Neural cell (in vitro differentiated cells): Measurements from ENCODE around the gene MAML2. TPM values are rescaled to one million over a fixed set of nuclear protein-coding genes. Genes with fewer than 3 reads are reported as not detected.

Experiments
- H2AFZ ChIP-seq: fragments of 200-600, 300-800 bp; sonication (generic), shearing (Covaris generic); 2 replicates; pipeline ENCODE4 v1.6.0; 2014; ENCODE audit warnings: low read depth, mild to moderate bottlenecking, antibody characterized with exemption, low read length, moderate library complexity
- H3F3A ChIP-seq: fragments of 200-600 bp; shearing (Covaris generic); 2 replicates; pipeline ENCODE4 v1.6.1; 2016; ENCODE audit warnings: mild to moderate bottlenecking, moderate library complexity, mixed read lengths, antibody characterized with exemption, low read length; ENCODE audit not compliant: insufficient read depth, poor library complexity, severe bottlenecking
- H3K27ac ChIP-seq: fragments of 200-600, 300-800 bp; sonication (generic), shearing (Covaris generic); 2 replicates; pipeline ENCODE4 v1.5.1; 2014; ENCODE audit warnings: mild to moderate bottlenecking, low read length, moderate library complexity
- H3K27me3 ChIP-seq: fragments of 300-800, 200-600 bp; sonication (generic), shearing (Covaris generic); 2 replicates; pipeline ENCODE4 v1.6.0; 2014; ENCODE audit warnings: mild to moderate bottlenecking, low read depth, low read length, moderate library complexity; ENCODE audit not compliant: insufficient read depth
- H3K36me3 ChIP-seq: fragments of 300-800, 200-600 bp; sonication (generic), shearing (Covaris generic); 2 replicates; pipeline ENCODE4 v1.5.1; 2014; ENCODE audit warnings: mild to moderate bottlenecking, antibody characterized with exemption, low read length, moderate library complexity; ENCODE audit not compliant: insufficient read depth
- H3K4me2 ChIP-seq: fragments of 300-800, 200-600 bp; sonication (generic), shearing (Covaris generic); 2 replicates; pipeline ENCODE4 v1.6.0; 2014; ENCODE audit warnings: mild to moderate bottlenecking, low read length
- H3K4me3 ChIP-seq: fragments of 300-800, 200-600 bp; sonication (generic), shearing (Covaris generic); 2 replicates; pipeline ENCODE4 v1.5.1; 2014; ENCODE audit warnings: mild to moderate bottlenecking, low read length, moderate library complexity
- H3K79me2 ChIP-seq: fragments of 200-600 bp; shearing (Covaris generic); replicated peaks from 2 replicates; pipeline ENCODE4 v1.6.0; 2014; ENCODE audit warnings: mild to moderate bottlenecking, low read length, moderate library complexity; ENCODE audit not compliant: insufficient read depth
- H3K9ac ChIP-seq: fragments of 300-800, 200-600 bp; sonication (generic), shearing (Covaris generic); 2 replicates; pipeline ENCODE4 v1.6.1; 2016; ENCODE audit warnings: mild to moderate bottlenecking, low read length, mixed read lengths
- H3K9me2 ChIP-seq: fragments of 200-600 bp; shearing (Covaris generic); 2 replicates; pipeline ENCODE4 v1.6.1; 2016; ENCODE audit warnings: mild to moderate bottlenecking, low read length, mixed read lengths; ENCODE audit not compliant: insufficient read depth
- H3K9me3 ChIP-seq: fragments of 200-600, 300-800 bp; sonication (generic), shearing (Covaris generic); 2 replicates; pipeline ENCODE4 v1.6.1; 2016; ENCODE audit warnings: mild to moderate bottlenecking, mixed run types, low read length, moderate library complexity, mixed read lengths
- H4K20me1 ChIP-seq: fragments of 200-600 bp; shearing (Covaris generic); 2 replicates; pipeline ENCODE4 v1.6.1; 2016; ENCODE audit warnings: mild to moderate bottlenecking, mixed run types; ENCODE audit not compliant: insufficient read depth
- EP300 ChIP-seq: fragments of 450-650 bp; conservative IDR thresholded peaks from 2 replicates; pipeline ENCODE4 v1.6.1; 2014; ENCODE audit warnings: antibody characterized with exemption, mild to moderate bottlenecking, moderate library complexity; ENCODE audit not compliant: poor library complexity, severe bottlenecking
- EZH2 ChIP-seq: fragments of 200-600, 300-800 bp; shearing (Covaris generic), sonication (generic); IDR thresholded peaks from 2 replicates; pipeline ENCODE4 v1.6.1; 2014; ENCODE audit warnings: antibody characterized with exemption, low read length, borderline replicate concordance, mild to moderate bottlenecking; ENCODE audit not compliant: insufficient read depth, poor library complexity, severe bottlenecking
- MXI1 ChIP-seq: fragments of 450-650 bp; conservative IDR thresholded peaks from 2 replicates; pipeline ENCODE4 v1.6.1; 2014; ENCODE audit warnings: antibody characterized with exemption, mild to moderate bottlenecking; ENCODE audit not compliant: poor library complexity, severe bottlenecking
- POLR2AphosphoS5 ChIP-seq: IDR thresholded peaks from 2 replicates; pipeline ENCODE4 v1.6.1; 2012
- RAD21 ChIP-seq: fragments of 450-650 bp; conservative IDR thresholded peaks from 2 replicates; pipeline ENCODE4 v1.6.1; 2014; ENCODE audit warnings: antibody characterized with exemption, mild to moderate bottlenecking, moderate library complexity
- SMC3 ChIP-seq: fragments of 450-650 bp; conservative IDR thresholded peaks from 2 replicates; pipeline ENCODE4 v1.6.1; 2014; ENCODE audit warnings: antibody characterized with exemption, mild to moderate bottlenecking, moderate library complexity; ENCODE audit not compliant: poor library complexity
- TAF1 ChIP-seq: IDR thresholded peaks from 2 replicates; pipeline ENCODE4 v1.6.1; 2012; ENCODE audit warnings: low read depth
- polyA plus RNA-seq: library from polyadenylated mRNA; depleted of rRNA; stranded (reverse); fragments of >200 nt; gene quantifications from 2 replicates; pipeline ENCODE4 v1.2.3, GENCODE V29; 2014
- TF ChIP-seq, protein P1 (sequence below): fragments of 450-650 bp; IDR thresholded peaks from 2 replicates; pipeline ENCODE4 v1.5.1; 2014; ENCODE audit warnings: antibody characterized with exemption, mild to moderate bottlenecking, moderate library complexity; ENCODE audit not compliant: poor library complexity, severe bottlenecking
- TF ChIP-seq, protein P2 (sequence below): IDR thresholded peaks from 2 replicates; pipeline ENCODE4 v1.6.1; 2012; ENCODE audit warnings: borderline replicate concordance

MAML2 gene
- polyA plus RNA-seq, 1 donor from 2014 or later = 3.6 TPM

DNA sequence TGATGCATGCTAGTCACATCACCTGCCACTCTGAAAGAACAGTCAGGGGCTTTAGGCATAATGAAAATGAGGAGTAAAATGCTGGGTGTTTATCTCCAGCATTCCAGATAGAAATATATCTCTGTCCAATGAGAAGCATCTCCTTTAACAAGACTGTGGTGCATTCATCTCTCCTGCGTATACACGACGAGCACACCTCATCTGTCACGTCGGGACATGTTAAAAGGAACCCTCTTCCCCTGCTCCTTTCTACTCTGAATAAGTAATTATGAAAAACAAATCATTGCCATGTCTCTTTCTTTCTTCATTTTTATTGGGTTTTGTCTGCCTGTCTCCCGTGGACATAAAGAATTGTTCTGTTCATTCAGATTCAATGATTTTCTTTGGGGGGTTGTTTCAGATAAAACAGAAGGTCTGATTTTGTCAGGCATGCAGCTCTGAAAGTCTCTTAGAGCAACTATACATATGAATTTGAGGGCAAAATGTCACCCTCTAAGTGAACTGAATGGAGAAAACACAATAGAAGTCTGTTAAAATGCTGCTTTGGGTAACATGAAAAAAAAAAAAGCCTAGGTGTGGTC is 195.0 kb downstream of the MAML2 start:
- Histone ChIP-seq H2AFZ (no peak overlapping the region), H3K79me2 (no peaks in the 10 kb centered on the region), H4K20me1 (no peaks in the 10 kb centered on the region), H3K27me3 (peaks cover 5% of the 10 kb centered on the region), H3K4me3 (no peak overlapping the region), H3K9ac (no peak overlapping the region), H3K36me3 (no peaks in the 10 kb centered on the region), H3F3A (no peaks in the 10 kb centered on the region), H3K9me2 (no peaks in the 10 kb centered on the region), H3K27ac (no peak overlapping the region), H3K9me3 (no peaks in the 10 kb centered on the region), H3K4me2 (no peak overlapping the region)
- TF ChIP-seq RAD21 (no peak), EP300 (no peak), POLR2AphosphoS5 (no peak), MXI1 (no peak), EZH2 (no peak)
- TF ChIP-seq, protein P1, sequence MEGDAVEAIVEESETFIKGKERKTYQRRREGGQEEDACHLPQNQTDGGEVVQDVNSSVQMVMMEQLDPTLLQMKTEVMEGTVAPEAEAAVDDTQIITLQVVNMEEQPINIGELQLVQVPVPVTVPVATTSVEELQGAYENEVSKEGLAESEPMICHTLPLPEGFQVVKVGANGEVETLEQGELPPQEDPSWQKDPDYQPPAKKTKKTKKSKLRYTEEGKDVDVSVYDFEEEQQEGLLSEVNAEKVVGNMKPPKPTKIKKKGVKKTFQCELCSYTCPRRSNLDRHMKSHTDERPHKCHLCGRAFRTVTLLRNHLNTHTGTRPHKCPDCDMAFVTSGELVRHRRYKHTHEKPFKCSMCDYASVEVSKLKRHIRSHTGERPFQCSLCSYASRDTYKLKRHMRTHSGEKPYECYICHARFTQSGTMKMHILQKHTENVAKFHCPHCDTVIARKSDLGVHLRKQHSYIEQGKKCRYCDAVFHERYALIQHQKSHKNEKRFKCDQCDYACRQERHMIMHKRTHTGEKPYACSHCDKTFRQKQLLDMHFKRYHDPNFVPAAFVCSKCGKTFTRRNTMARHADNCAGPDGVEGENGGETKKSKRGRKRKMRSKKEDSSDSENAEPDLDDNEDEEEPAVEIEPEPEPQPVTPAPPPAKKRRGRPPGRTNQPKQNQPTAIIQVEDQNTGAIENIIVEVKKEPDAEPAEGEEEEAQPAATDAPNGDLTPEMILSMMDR = no peak

DNA sequence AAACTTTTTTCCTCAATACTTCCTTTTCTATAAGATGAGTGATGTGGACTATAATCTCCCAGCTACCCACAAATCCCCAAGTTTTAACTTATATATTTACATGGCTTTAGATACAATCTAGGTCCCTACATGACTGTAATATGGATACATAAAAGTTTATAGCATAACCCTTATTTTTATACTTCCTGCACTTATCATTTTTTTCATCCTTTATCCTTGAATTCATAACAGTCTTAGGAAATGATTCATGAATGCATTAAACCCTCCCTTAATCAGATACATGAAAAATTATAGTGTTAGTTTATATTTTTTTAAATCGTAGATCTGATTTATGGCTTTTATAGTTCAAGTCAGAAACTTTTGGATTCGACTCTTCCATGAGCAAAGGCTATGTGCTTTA is 195.8 kb downstream of the MAML2 start:
- H3K4me2 ChIP-seq = no peak overlapping the region

More for the DNA sequence above, 195.8 kb downstream of the MAML2 start:
- H3K36me3 ChIP-seq = no peaks in the 10 kb centered on the region
- H3K9me2 ChIP-seq = no peaks in the 10 kb centered on the region
- TF ChIP-seq RAD21 = no peak
- no peak for TF ChIP-seq TAF1
- TF ChIP-seq, protein P1 = no peak
- no peak for TF ChIP-seq POLR2AphosphoS5
- no peak for TF ChIP-seq EP300
- no peak for TF ChIP-seq EZH2
- TF ChIP-seq SMC3 = no peak
- TF ChIP-seq, protein P2, sequence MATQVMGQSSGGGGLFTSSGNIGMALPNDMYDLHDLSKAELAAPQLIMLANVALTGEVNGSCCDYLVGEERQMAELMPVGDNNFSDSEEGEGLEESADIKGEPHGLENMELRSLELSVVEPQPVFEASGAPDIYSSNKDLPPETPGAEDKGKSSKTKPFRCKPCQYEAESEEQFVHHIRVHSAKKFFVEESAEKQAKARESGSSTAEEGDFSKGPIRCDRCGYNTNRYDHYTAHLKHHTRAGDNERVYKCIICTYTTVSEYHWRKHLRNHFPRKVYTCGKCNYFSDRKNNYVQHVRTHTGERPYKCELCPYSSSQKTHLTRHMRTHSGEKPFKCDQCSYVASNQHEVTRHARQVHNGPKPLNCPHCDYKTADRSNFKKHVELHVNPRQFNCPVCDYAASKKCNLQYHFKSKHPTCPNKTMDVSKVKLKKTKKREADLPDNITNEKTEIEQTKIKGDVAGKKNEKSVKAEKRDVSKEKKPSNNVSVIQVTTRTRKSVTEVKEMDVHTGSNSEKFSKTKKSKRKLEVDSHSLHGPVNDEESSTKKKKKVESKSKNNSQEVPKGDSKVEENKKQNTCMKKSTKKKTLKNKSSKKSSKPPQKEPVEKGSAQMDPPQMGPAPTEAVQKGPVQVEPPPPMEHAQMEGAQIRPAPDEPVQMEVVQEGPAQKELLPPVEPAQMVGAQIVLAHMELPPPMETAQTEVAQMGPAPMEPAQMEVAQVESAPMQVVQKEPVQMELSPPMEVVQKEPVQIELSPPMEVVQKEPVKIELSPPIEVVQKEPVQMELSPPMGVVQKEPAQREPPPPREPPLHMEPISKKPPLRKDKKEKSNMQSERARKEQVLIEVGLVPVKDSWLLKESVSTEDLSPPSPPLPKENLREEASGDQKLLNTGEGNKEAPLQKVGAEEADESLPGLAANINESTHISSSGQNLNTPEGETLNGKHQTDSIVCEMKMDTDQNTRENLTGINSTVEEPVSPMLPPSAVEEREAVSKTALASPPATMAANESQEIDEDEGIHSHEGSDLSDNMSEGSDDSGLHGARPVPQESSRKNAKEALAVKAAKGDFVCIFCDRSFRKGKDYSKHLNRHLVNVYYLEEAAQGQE = no peak
- TF ChIP-seq MXI1 = no peak
- H3K27ac ChIP-seq = no peak overlapping the region
- H2AFZ ChIP-seq = no peak overlapping the region
- H3K9ac ChIP-seq = no peak overlapping the region
- H3K27me3 ChIP-seq = peaks cover 5% of the 10 kb centered on the region
- H3F3A ChIP-seq = no peaks in the 10 kb centered on the region
- H3K4me3 ChIP-seq = no peak overlapping the region
- H3K79me2 ChIP-seq = no peaks in the 10 kb centered on the region
- H3K9me3 ChIP-seq = no peaks in the 10 kb centered on the region
- no peaks in the 10 kb centered on the region for H4K20me1 ChIP-seq
